Fibroblast of pulmonary artery (primary cell): ENCODE results near the gene BOD1.

Experiments
- DNase-seq: peaks from one replicate; pipeline ENCODE4 v3.0.0-alpha.2; 2010; ENCODE audit warnings: low read depth
- H3K4me3 ChIP-seq: replicated peaks from 2 replicates; pipeline ENCODE4 v1.5.1; 2011; ENCODE audit warnings: low read depth, mild to moderate bottlenecking, control low read depth, low read length, moderate library complexity
- TF ChIP-seq, protein P1 (sequence below): IDR thresholded peaks from 2 replicates; pipeline ENCODE4 v1.5.1; 2011; ENCODE audit warnings: mild to moderate bottlenecking, control low read depth, low read length, inconsistent platforms; ENCODE audit errors: missing control alignments

Gene BOD1

DNA sequence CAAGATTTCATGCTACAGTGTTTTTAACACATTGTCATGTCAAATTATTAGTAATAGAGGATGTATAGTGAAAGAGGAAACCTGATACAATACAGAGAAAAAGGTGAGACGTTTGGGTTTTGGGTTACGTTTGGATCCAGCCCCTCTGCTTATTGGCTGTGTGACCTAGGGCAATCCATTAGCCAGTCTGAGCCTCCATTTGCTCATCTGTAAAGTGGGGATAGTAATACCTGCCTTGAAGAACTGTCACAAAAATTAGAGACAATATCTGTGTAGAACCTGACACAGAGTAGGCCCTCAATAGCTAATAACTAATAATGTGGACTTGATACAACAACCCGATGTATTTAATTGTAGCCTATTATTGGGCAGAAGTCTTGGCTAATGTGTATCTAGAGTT, 4.3 kb upstream of the BOD1 start:
- DNase-seq: no peak

DNA sequence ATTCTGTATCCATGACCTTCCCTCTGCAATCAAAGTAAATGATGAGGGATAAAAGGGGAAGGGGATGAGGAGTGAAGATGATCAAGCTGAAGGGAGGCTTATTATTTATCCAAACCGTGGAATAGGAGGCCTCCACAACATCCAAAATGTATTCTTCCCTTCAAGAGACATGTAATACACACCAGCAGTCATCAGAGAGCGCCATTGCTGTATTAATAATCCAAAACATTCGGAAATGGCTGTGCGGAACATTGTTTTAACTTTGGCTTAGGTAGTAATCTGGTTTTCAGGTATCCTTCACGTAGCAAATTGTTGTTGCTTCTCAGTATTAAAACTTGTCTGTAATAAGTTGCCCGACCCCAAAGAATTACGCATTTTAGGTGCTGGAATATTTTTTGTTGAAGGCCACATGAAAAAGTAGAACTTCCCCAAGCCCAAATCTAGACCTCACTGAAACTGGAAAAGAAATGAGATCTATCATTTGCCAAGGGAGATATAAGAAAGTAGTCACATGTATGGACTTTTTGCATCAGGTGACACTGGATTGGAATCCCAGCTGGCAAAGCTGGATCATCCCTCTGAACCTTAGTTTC, 2.6 kb upstream of the BOD1 start:
- DNase-seq: peak; percentile 75
- no peak overlapping the region for H3K4me3 ChIP-seq
- TF ChIP-seq, protein P1, sequence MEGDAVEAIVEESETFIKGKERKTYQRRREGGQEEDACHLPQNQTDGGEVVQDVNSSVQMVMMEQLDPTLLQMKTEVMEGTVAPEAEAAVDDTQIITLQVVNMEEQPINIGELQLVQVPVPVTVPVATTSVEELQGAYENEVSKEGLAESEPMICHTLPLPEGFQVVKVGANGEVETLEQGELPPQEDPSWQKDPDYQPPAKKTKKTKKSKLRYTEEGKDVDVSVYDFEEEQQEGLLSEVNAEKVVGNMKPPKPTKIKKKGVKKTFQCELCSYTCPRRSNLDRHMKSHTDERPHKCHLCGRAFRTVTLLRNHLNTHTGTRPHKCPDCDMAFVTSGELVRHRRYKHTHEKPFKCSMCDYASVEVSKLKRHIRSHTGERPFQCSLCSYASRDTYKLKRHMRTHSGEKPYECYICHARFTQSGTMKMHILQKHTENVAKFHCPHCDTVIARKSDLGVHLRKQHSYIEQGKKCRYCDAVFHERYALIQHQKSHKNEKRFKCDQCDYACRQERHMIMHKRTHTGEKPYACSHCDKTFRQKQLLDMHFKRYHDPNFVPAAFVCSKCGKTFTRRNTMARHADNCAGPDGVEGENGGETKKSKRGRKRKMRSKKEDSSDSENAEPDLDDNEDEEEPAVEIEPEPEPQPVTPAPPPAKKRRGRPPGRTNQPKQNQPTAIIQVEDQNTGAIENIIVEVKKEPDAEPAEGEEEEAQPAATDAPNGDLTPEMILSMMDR: peak; percentile 77

More for the DNA sequence above, 4.3 kb upstream of the BOD1 start:
- H3K4me3 ChIP-seq: no peak overlapping the region
- TF ChIP-seq, protein P1: no peak

DNA sequence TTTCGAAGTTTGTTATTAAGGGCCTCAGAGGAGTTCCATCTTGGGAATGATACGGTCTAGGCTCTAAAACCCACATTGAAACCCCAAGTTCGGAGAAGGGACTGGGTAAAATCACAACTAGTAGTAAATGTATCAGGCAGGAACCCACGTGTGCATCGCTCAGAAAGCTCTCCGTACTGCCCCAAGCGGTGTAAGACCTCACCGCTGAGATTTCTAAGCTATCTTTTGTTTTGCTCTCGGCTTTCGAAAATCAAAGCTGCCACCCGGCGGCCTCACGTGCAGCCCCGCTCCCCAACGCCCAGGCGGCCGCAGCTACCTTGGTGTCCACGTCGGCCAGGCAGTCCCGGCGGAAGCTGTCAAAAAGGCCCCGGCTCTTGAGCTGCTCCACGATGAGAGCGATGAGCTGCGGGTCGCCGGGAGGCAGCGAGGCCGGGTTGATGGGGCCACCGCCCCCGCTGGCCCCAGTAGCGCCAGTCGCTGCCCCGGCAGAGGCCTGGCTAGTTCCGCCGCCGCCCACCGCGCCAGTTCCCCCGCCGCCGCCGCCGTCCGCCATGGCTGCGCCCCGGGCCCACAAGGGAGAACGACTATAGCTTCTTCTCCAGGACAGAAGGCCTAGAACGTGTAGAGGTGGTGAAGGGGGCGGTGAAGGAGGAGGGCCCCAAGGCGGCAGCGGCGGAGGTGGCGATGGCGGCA, 420 bp downstream of the BOD1 start:
- DNase-seq: peak; percentile 77
- H3K4me3 ChIP-seq: peak overlapping the region; percentile 85
- TF ChIP-seq, protein P1: peak; percentile 74

DNA sequence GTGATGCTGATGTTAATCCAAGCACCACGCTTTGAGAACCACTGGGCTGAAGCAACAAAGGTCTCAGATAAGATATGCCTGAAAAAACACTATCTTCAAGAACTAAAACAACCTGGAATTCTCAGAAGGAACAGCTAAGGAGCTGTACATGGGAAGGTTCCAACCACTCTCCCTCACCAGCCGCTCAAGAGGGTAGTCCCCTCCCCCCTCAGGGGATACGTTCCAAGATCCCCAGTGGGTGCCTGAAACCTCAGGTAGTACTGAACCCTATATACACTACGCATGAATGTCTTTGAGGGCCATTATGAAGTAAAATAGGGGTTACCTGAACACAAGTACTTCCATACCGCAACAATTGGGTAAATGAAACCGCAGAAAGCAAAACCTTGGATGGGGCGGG, 1.9 kb downstream of the BOD1 start:
- H3K4me3 ChIP-seq: peak overlapping the region; percentile 85
- TF ChIP-seq, protein P1: no peak
- DNase-seq: no peak

DNA sequence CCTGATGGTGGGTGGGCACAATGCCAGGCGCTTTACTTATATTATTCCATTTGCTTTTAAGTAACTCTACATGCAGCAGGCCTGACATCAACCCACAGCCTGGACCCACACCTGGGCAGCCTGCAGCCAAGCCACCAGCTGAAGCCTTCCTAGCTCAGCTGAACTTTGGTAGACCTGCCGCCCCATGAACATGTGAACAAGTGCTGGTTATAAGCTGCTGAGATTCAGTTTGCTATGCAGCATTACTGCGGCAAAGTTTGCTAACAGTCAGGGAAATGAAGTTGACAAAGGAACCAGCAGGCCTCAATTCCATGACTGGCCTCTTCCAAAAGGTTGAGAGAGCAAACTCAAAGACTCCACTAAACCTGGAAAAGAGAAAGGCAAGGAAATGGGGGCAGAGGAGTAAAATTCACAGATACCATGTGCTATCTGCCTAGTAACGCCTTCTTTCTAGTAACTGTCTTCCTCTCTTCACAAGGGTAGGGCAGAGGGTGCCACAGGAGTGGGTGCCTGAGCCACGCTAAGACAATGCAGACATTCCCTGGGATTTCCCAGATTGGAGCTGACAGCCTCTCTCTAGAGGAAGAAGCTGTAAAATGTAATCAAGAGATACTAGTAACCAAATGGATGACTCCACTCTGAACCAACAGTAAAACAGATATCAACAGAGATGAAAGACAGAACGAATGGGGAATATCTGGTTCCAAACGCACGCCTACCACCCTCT, 2.9 kb downstream of the BOD1 start:
- no peak for DNase-seq
- H3K4me3 ChIP-seq: no peak overlapping the region
- TF ChIP-seq, protein P1: no peak

DNA sequence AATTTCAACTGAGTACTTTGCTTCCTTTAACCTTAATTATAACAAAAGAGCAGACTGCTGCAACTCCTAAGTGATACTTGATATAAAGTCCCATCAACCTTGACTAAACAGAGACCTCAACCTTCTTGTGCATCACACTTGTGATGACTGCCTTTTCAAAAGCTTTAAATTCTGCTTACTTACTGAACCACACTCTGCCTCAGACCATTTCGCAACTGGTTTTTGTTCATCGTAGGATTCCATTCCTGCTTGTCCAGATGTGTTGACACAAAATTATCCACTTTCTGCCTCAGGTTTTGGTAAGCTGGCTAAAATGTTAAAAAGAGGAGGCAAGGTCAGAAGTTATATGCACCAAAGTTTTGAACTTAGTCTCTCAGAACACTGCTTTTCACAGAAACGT, 3.5 kb downstream of the BOD1 start:
- TF ChIP-seq, protein P1: no peak
- peak; percentile 44 for DNase-seq
- no peak overlapping the region for H3K4me3 ChIP-seq
